PC-3 (cell line): ENCODE results near the gene RNF150. TPM values are rescaled to one million over a fixed set of nuclear protein-coding genes. Genes with fewer than 3 reads are reported as not detected.

Source experiments
- ATAC-seq: fragments of 200-7000 bp; cut with Tn5 transposase; 2 replicates; pipeline ENCODE4 v1.9.1; 2020; ENCODE audit warnings: mild to moderate bottlenecking, moderate library complexity
- BruUV-seq: library from RNA; stranded (reverse); fragments of 400-500 nt; replicated peaks from 2 replicates; lab custom pipeline; 2021; lab: Mats Ljungman, UMichigan
- CTCF ChIA-PET: fragments of 300-600 bp; sonication (Branson Sonifier 250); formaldehyde crosslinking; loops from one replicate; lab custom pipeline; 2022; ENCODE audit warnings: antibody characterized with exemption; lab: Charles Lee
- POLR2A ChIA-PET: fragments of 300-600 bp; sonication (Branson Sonifier 250); formaldehyde crosslinking; loops from one replicate; lab custom pipeline; 2022; ENCODE audit warnings: antibody characterized with exemption; ENCODE audit not compliant: unreplicated experiment; lab: Charles Lee
- DNase-seq: peaks from one replicate; pipeline ENCODE4 v3.0.0-alpha.2; 2015
- H2AFZ ChIP-seq: fragments of 300-600 bp; sonication (generic); 2 replicates; pipeline ENCODE4 v1.6.0; 2016; ENCODE audit warnings: antibody characterized with exemption, low read length
- H3F3A ChIP-seq: fragments of 300-600 bp; sonication (generic); one replicate; pipeline ENCODE4 v1.6.0; 2017; ENCODE audit warnings: antibody characterized with exemption, low read length, control low read depth, mild to moderate bottlenecking; ENCODE audit not compliant: unreplicated experiment
- H3K27ac ChIP-seq: fragments of 300-600 bp; sonication (generic); 2 replicates; pipeline ENCODE4 v1.5.1; 2016; ENCODE audit warnings: mild to moderate bottlenecking, low read length
- H3K27me3 ChIP-seq: fragments of 300-600 bp; sonication (generic); 2 replicates; pipeline ENCODE4 v1.6.1; 2016; ENCODE audit warnings: low read length, mixed read lengths
- H3K36me3 ChIP-seq: fragments of 300-600 bp; sonication (generic); 2 replicates; pipeline ENCODE4 v1.6.1; 2016; ENCODE audit warnings: low read depth, mixed run types, low read length, mixed read lengths
- H3K4me1 ChIP-seq: fragments of 300-600 bp; sonication (generic); 2 replicates; pipeline ENCODE4 v1.5.1; 2016; ENCODE audit warnings: low read length; ENCODE audit not compliant: insufficient read depth
- H3K4me2 ChIP-seq: fragments of 300-600 bp; sonication (generic); 2 replicates; pipeline ENCODE4 v1.6.0; 2016; ENCODE audit warnings: low read length
- H3K4me3 ChIP-seq: fragments of 300-600 bp; sonication (generic); 2 replicates; pipeline ENCODE4 v1.5.1; 2016; ENCODE audit warnings: mild to moderate bottlenecking, low read length, mixed read lengths
- H3K79me2 ChIP-seq: fragments of 300-600 bp; sonication (generic); 2 replicates; pipeline ENCODE4 v1.6.1; 2017; ENCODE audit warnings: low read length, mixed read lengths
- H3K9ac ChIP-seq: fragments of 300-600 bp; sonication (generic); 2 replicates; pipeline ENCODE4 v1.6.0; 2016; ENCODE audit warnings: mild to moderate bottlenecking, low read length
- H3K9me2 ChIP-seq: fragments of 300-600 bp; sonication (generic); replicated peaks from 2 replicates; pipeline ENCODE4 v1.6.1; 2016; ENCODE audit warnings: mixed run types, low read length, mixed read lengths
- H3K9me3 ChIP-seq: fragments of 300-600 bp; sonication (generic); 2 replicates; pipeline ENCODE4 v1.6.1; 2016; ENCODE audit warnings: low read length, mixed read lengths
- H4K20me1 ChIP-seq: fragments of 300-600 bp; sonication (generic); 2 replicates; pipeline ENCODE4 v1.6.1; 2016; ENCODE audit warnings: low read length, mixed read lengths
- EZH2 ChIP-seq: fragments of 300-600 bp; sonication (generic); IDR thresholded peaks from one replicate; pipeline ENCODE4 v1.6.1; 2017; ENCODE audit warnings: antibody characterized with exemption, mild to moderate bottlenecking, low read length; ENCODE audit not compliant: unreplicated experiment
- EZH2phosphoT487 ChIP-seq: fragments of 300-600 bp; sonication (generic); IDR thresholded peaks from 2 replicates; pipeline ENCODE4 v1.6.1; 2018; ENCODE audit warnings: mild to moderate bottlenecking, antibody characterized with exemption, low read length, borderline replicate concordance
- intact Hi-C: fragments of 100-400 bp; cut with micrococcal nuclease; formaldehyde crosslinking; loops from 2 replicates; pipeline ENCODE4 v1.9.0; 2023
- total RNA-seq: library from RNA; depleted of rRNA; stranded (reverse); fragments of >200 nt; gene quantifications from 2 replicates; pipeline ENCODE4 v1.2.3, GENCODE V29; 2014
- TF ChIP-seq, protein P1 (sequence below): fragments of 300-600 bp; sonication (generic); conservative IDR thresholded peaks from 2 replicates; pipeline ENCODE4 v1.5.1; 2017; ENCODE audit warnings: antibody characterized with exemption, low read depth, mild to moderate bottlenecking, low read length

RNF150 gene
- total RNA-seq, 1 experiment from 2014 or later: 0.55 TPM

DNA sequence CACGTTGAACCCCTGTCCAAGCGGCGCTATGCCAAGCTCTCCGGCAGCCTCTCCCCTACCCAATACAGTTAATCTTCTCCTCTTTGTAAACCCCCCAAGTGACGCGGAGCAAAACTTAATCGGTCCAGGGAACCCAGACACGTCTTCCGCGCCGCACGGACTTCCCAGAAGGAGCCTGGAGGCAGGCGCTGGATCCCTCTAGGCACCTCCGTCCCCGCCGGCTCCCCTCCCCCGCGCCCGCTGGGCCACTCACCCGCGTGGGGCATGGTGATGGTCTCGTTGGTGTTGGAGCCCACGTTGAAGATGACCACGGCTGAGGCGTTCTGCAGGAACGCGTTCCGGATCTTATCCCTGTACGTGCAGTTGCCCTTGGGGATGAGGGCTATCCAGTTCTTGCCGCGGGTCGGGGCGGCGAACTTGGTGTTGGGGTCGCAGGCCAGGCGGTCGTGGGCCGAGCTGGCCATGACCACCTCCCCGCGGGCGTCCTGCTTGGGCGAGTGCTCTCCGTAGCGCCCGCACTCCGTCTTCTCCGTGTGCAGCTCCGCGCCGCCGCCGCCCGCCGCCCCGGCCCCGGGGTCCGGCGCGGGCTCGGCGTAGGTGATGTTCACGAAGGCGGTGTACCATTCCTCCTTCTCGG is 1.1 kb downstream of the RNF150 start:
- no peak; the same call in 1 of the 2 replicates for ATAC-seq
- H3K4me3 ChIP-seq: peak overlapping the region; percentile 78

DNA sequence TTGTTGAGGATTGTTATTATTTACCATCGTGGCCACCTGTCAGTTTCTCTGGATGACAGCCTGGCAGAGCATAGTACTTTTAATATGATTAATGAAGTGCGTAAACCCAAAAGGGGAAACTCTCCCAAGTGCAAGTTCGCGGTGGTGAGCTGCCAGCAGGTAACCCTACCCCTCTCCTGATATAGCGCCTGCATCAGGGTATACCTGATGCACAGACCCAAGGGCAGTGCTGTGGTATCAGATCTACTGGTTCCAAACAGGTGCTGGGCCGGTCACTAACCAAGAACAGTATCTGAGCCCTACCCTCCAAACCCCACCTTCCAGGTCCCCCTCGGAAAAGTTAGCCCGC is 1.6 kb downstream of the RNF150 start:
- DNase-seq (no peak), ATAC-seq (no peak)
- Histone ChIP-seq H3K9ac (no peak overlapping the region), H3K9me2 (no peaks in the 10 kb centered on the region), H3K27ac (no peak overlapping the region), H4K20me1 (no peaks in the 10 kb centered on the region), H3K4me2 (peak overlapping the region; percentile 97), H2AFZ (peak overlapping the region; percentile 93; the same call in 1 of the 2 replicates), H3K4me1 (peaks cover 4% of the 10 kb centered on the region; the same call in 1 of the 2 replicates), H3F3A (no peaks in the 10 kb centered on the region), H3K36me3 (no peaks in the 10 kb centered on the region), H3K9me3 (no peaks in the 10 kb centered on the region), H3K4me3 (peak overlapping the region; percentile 78), H3K79me2 (no peaks in the 10 kb centered on the region), H3K27me3 (peaks cover 85% of the 10 kb centered on the region)
- no peak for TF ChIP-seq EZH2phosphoT487
- no peak for TF ChIP-seq EZH2
- TF ChIP-seq, protein P1, sequence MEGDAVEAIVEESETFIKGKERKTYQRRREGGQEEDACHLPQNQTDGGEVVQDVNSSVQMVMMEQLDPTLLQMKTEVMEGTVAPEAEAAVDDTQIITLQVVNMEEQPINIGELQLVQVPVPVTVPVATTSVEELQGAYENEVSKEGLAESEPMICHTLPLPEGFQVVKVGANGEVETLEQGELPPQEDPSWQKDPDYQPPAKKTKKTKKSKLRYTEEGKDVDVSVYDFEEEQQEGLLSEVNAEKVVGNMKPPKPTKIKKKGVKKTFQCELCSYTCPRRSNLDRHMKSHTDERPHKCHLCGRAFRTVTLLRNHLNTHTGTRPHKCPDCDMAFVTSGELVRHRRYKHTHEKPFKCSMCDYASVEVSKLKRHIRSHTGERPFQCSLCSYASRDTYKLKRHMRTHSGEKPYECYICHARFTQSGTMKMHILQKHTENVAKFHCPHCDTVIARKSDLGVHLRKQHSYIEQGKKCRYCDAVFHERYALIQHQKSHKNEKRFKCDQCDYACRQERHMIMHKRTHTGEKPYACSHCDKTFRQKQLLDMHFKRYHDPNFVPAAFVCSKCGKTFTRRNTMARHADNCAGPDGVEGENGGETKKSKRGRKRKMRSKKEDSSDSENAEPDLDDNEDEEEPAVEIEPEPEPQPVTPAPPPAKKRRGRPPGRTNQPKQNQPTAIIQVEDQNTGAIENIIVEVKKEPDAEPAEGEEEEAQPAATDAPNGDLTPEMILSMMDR: no peak
- CTCF ChIA-PET: no interaction called here
- POLR2A ChIA-PET: no interaction called here
- intact Hi-C loops: loop anchor here (2.0 kb wide), 1 partner anchor 135 kb away; no protein-coding TSS in a partner anchor
- BruUV-seq: no TSS peak

More for the DNA sequence above, 1.1 kb downstream of the RNF150 start:
- Histone ChIP-seq H3K9ac (no peak overlapping the region), H3K36me3 (no peaks in the 10 kb centered on the region), H3K9me3 (no peaks in the 10 kb centered on the region), H3F3A (no peaks in the 10 kb centered on the region), H3K79me2 (no peaks in the 10 kb centered on the region), H3K9me2 (no peaks in the 10 kb centered on the region), H3K4me2 (peak overlapping the region; percentile 97), H2AFZ (peak overlapping the region; percentile 93), H3K27me3 (peaks cover 90% of the 10 kb centered on the region), H4K20me1 (no peaks in the 10 kb centered on the region), H3K4me1 (peaks cover 4% of the 10 kb centered on the region; the same call in 1 of the 2 replicates), H3K27ac (no peak overlapping the region)
- TF ChIP-seq, protein P1: no peak
- peak; percentile 60 for TF ChIP-seq EZH2phosphoT487
- TF ChIP-seq EZH2: peak; percentile 89
- intact Hi-C loops: loop anchor here (2.0 kb wide), 1 partner anchor 135 kb away; no protein-coding TSS in a partner anchor
- no peak for DNase-seq
- no TSS peak for BruUV-seq
- ChIA-PET POLR2A (no interaction called here), CTCF (no interaction called here)

DNA sequence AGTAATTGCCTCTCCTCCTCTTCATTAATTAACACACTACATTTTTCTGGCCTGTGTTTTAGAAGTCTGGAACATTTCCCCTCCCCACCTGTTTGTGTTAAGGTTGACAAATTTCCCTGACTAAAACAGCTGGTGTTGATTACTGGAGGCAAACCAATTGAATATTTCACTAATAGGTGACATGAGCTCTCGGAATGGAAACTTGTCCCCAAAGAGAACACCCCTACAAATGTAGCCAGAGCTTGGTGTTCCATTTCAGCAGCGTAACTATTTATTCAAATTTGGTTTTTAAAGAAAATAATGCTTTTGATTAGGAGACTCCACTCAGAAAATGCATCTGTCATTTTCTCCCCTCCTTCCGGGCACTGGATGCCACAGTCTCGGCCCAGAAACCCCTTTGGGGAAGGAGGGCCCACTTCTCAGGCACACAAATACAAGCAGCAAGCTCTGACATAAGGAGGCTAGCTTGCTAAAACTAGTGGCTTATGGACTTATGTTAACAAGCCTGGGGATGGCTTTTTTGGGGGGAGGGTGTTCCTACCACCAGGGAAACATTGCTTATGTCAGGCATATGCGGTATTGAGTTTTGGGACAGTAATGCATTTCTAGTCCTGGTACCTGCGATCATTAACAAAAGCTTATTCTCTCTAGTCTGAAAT is 2.2 kb downstream of the RNF150 start:
- no peak overlapping the region for H3K27ac ChIP-seq
- no peaks in the 10 kb centered on the region for H3K9me2 ChIP-seq
- H3K9me3 ChIP-seq: no peaks in the 10 kb centered on the region
- intact Hi-C loops: no loop called here
- H3K4me1 ChIP-seq: peaks cover 4% of the 10 kb centered on the region; the same call in 1 of the 2 replicates
- H2AFZ ChIP-seq: no peak overlapping the region
- no peak overlapping the region for H3K4me3 ChIP-seq
- H3K79me2 ChIP-seq: no peaks in the 10 kb centered on the region
- peaks cover 79% of the 10 kb centered on the region for H3K27me3 ChIP-seq
- TF ChIP-seq EZH2phosphoT487: no peak
- TF ChIP-seq, protein P1: no peak
- TF ChIP-seq EZH2: no peak
- no TSS peak for BruUV-seq
- no peaks in the 10 kb centered on the region for H3K36me3 ChIP-seq
- no peak overlapping the region for H3K4me2 ChIP-seq
- DNase-seq (no peak), ATAC-seq (no peak)
- CTCF ChIA-PET: no interaction called here
- POLR2A ChIA-PET: no interaction called here
- H3K9ac ChIP-seq: no peak overlapping the region
- no peaks in the 10 kb centered on the region for H4K20me1 ChIP-seq
- H3F3A ChIP-seq: no peaks in the 10 kb centered on the region
